HCT116 (cell line): Measurements from ENCODE around the gene GATB.

Experiments
- ATF3 ChIP-seq: IDR thresholded peaks from 2 replicates; pipeline ENCODE4 v1.6.1; 2012
- CEBPB ChIP-seq: IDR thresholded peaks from 2 replicates; pipeline ENCODE4 v1.6.1; 2012; ENCODE audit warnings: low read depth
- CTCF ChIP-seq, 3 experiments: fragments of 200-600 bp in 1 of 3; sonication (generic) in 1 of 3; IDR thresholded peaks in 2 of 3; conservative IDR thresholded peaks in 1 of 3; 2 replicates each; pipeline ENCODE4 v1.5.1; 2012 to 2017; ENCODE audit warnings: low read depth in 2 of 3, low read length in 2 of 3, antibody characterized with exemption in 1 of 3, borderline replicate concordance in 1 of 3, control low read depth in 1 of 3, mild to moderate bottlenecking in 1 of 3, mixed read lengths in 1 of 3, mixed run types in 1 of 3, moderate library complexity in 1 of 3; ENCODE audit not compliant: insufficient read depth in 1 of 3
- ELF1 ChIP-seq: IDR thresholded peaks from 2 replicates; pipeline ENCODE4 v1.6.1; 2012; ENCODE audit warnings: low read depth, borderline replicate concordance
- EZH2 ChIP-seq: fragments of 200-600 bp; sonication (generic); IDR thresholded peaks from 2 replicates; pipeline ENCODE4 v1.6.1; 2017; ENCODE audit warnings: antibody characterized with exemption, mixed run types
- JUND ChIP-seq: IDR thresholded peaks from 2 replicates; pipeline ENCODE4 v1.6.1; 2012
- MAX ChIP-seq: IDR thresholded peaks from 2 replicates; pipeline ENCODE4 v1.6.1; 2012
- POLR2A ChIP-seq: IDR thresholded peaks from 2 replicates; pipeline ENCODE4 v1.7.0; 2011; ENCODE audit warnings: borderline replicate concordance; ENCODE audit not compliant: insufficient read depth, insufficient read length; ENCODE audit errors: extremely low read depth
- POLR2AphosphoS5 ChIP-seq: IDR thresholded peaks from 2 replicates; pipeline ENCODE4 v1.6.1; 2011; ENCODE audit warnings: mild to moderate bottlenecking, low read depth, low read length, moderate library complexity
- RAD21 ChIP-seq: IDR thresholded peaks from 2 replicates; pipeline ENCODE4 v1.6.1; 2012; ENCODE audit warnings: low read depth, mild to moderate bottlenecking
- REST ChIP-seq: IDR thresholded peaks from 2 replicates; pipeline ENCODE4 v1.6.1; 2012; ENCODE audit warnings: low read depth
- TCF7L2 ChIP-seq: IDR thresholded peaks from 2 replicates; pipeline ENCODE4 v1.7.0; 2011; ENCODE audit warnings: borderline replicate concordance, inconsistent platforms; ENCODE audit not compliant: insufficient read depth, insufficient read length; ENCODE audit errors: extremely low read depth
- ZNF274 ChIP-seq: fragments of 200-500 bp; sonication (Bioruptor generic); IDR thresholded peaks from 2 replicates; pipeline ENCODE4 v1.6.1; 2014; ENCODE audit warnings: mild to moderate bottlenecking, low read depth, low read length, inconsistent platforms

GRCh38 chr4:151667048-151667447 lies 93.8 kb downstream of the GATB start:
- TF ChIP-seq CTCF (IDR thresholded peaks at IDR 0.05 in 2 of 3, conservative IDR thresholded peaks at IDR 0.05 in 1 of 3; ENCODE audit: borderline replicate concordance in 1 of 3, insufficient read depth in 1 of 3, low read depth in 2 of 3, low read length in 2 of 3) (no peak), JUND (no peak), EZH2 (no peak), RAD21 (no peak), POLR2A (no peak), ELF1 (no peak), ZNF274 (no peak), POLR2AphosphoS5 (no peak), REST (no peak), CEBPB (no peak), TCF7L2 (no peak), ATF3 (no peak), MAX (no peak)
